ENCODE measurements around the gene RAB4A.

The RAB4A gene

DNA sequence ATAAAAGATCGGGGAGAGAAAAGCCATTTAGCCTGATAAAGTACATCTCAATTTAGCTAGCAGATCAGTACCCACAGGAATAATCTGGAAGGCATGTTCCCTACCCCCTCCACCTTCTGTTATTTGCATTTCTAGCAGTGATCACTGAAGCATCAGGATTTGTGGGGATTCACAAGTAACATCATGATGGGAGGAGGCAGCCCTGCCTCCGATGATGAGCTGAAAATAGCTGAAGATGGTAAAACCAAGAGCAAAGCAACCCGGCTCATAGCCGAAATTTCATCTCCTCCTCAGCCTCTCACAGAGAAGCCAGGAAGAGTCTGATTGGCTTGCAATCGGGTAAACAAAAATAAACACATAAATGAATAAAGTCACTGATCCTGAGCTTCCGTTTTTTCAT, 69.6 kb downstream of the RAB4A start:
- FAIRE-seq, result no peak

DNA sequence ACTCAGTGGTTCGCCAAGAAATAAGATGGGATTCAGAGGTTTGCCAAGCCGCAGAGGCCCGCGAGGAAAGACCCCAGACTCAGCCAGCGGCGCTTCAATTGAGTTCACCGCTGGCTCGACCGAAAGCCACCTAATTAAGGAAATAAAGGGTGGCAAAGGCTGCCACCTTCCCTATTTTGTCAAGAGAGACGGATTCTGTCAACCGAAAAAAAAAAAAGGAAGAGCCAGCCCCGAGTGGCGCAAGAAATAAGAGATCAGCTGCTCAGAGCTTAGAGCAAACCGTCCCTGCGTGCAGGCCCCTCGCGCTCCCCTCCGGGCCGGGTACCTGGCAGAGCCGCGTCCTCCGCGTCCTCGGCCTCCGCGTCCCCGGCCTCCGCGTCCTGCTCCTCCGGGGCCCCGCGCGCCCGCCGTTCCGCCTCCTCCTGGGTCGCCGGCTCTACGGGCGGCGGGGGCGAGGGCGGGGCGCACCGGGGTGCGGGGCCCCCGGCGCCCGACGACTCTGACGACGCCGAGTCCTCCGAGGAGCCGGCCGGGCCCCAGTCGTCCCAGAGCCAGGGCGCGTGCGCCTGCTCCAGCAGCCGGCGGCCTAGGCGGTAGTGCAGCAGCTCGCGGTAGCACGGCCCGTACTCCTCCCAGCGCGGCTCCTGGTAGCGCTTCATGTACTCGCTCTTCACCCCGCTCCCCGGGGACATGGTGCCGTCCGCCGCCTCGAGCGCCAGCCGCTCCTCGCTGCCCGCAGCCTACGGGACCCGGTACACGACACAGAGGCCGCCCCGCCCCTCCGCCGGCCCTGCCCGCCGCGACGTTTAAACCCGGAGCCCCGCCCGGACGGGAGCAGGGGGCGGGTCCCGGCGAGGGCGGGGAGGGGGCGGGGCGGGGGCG, 71.1 kb downstream of the RAB4A start:
- no peak for FAIRE-seq

DNA sequence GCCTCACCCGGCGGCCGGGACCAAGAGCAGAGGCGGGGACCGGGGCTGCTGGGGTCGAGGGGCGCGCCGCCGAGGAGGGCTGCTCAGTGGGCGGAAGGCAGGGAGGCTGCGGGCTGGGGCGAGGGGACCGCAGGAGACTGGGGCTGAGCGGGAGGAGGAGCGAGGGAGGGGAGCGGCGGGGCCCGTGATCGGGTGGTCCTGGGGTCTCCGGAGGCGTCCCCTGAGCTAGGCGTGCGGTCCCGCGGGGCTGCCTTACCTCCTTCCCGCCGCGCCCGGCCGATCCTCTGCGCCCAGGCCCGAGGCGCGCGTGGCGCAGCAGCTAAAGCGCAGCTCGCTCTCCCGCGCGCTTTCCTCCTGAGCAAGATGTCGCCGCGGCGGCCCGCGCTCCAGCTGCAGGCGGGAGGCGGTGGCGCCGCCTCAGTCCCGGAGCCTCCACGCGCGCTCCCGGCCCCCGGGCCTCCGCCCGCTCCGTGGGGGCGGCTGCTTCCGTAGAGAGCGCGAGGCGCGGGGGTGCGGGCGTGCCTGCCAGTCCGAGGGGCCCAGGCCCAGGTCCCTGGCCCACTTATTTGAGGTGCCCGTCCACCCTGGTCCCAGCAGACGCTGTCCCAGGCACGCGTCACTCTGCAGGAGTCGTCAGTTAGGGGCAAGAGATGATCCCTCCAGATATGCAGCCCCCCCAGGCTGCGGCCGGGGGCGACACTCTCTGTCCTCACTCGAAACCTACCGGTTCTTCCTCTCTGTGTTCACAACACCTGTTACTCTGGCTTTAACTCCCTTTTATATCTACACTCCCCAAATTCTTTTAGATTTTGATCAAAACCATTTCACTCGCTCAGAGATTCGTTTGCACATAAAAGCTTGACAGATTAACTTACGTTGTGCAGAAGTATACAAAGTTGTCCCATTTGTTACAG, 72.0 kb downstream of the RAB4A start, which contains the start of gene CCSAP:
Gene CCSAP, minus strand, starts transcription at position 392 of the 914 bp plus-strand sequence. CDS start 582 bp downstream, outside the sequence.
- no peak for FAIRE-seq

DNA sequence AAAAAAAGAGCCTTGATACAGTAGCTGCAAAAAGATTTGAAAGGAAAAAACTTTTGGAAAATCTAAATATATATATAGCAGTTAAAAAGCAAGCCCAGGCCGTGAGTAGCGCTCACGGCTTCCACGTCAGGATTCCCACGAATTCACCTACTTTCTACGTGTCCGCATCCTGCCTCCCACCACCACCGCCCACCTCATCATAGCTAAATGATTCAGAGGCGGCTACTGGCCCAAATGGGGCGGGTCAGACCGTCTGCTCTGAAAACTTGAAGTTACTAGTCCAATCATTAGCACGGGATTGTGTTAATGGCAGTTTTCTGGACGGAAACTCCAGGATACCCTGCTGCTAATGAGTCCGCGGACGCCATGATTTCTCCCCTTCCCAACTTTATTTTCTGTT, 73.2 kb downstream of the RAB4A start:
- FAIRE-seq, result no peak

DNA sequence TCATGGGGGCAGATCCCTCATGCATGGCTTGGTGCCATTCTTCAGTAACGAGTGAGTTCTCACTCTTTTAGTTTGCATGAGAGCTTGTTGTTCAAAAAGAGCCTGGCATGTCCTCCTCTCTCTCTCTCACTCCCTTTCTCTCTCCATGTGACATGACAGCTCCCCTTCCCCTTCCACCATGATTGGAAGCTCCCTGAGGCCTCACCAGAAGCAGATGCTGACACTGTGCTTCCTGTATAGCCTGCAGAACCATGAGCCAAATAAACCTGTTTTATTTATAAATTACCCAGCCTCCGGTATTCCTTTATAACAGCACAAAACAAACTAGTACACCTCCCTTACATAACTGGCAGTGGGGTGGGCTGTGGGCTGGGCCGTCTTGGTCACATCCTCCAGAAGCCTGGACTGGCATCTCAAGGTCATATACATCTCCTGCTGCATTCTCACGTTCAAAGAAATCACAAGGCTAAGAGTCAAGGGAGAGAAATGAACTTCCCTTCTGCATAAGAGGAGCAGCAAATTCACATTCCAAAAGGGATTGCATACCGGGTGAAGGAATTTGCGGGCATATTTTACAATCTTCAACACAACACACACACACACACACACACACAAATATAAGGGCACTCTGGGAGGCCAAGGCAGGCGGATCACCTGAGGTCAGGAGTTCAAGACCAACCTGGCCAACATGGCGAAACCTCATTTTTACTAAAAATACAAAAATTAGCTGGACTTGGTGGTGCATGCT, 74.2 kb downstream of the RAB4A start:
- FAIRE-seq, result no peak

DNA sequence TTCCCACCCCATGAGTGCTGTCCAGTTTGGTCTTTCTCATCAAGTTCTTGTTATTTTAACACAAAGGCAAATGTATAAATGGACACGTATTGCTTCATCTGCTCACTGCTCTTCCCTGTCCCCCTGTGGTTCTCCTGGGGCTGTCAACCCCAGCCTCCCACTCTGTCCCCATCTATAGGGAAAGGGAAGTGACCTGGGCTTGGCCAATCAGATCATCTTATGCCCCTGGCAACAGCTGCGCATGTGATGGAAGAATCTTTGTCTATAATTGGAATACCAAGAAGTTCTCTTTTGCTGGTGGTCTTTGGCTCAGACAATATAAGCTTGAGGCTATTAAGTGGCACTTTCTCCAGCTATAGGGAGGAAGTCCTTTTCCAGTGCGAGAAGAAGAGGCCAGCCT, 76.6 kb downstream of the RAB4A start:
- no peak for FAIRE-seq

DNA sequence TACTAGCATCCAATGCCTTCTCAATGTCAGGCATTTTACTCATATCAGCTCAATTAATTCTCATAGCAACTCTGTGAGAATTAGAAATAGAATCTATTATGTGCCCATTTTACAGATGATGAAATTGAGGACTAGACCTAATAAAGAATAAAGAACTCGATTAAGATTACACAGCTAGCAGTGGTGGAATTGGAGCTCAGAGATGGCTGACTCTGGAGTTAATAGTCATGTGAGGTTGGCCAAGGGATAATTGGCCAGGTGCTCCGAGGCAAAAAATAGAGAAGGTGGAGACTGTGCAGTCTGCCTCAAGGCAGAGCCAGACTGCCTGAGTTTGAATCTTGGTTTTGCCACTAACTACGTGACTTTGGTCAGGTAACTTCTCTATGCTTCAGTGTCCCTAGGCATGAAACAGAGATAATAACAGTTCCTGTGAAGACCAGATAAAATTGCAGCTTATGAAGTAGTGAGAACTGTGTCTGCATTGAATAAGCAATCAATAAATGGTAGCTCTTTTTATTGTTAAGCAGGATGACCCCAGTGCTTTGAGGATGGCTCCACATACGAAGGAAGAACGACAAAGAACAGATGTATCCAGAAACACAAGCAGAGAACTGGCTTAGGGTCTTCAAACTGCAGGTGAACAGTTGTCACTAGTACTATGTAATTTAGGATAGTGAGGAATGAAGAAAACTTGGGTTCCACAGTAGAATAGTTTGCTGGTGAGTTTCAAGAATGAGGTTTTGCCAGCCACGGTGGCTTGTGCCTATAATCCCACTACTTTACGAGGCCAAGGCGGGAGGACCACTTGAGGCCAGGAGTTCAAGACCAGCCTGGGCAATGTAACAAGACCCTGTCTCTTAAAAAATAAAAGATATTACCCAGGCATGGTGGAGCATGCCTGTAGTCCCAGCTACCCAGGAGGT, 78.8 kb downstream of the RAB4A start:
- no peak for FAIRE-seq

DNA sequence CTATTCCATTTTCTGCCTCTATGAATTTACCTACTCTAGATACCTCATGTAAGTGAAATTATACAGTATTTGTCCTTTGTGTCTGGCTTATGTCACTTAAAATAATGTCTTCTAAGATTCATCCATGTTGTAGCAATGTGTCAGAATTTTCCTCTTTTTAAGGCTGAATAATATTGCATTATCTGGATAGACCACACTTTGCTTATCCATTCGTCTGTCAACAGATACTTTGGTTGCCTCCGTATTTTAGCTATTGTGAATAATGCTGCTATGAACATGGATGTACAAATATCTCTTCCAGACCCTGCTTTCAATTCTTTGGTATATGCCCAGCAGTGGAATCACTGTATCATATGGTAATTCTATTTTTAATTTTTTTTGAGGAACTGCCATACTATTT, 82.1 kb downstream of the RAB4A start:
- no peak for FAIRE-seq

DNA sequence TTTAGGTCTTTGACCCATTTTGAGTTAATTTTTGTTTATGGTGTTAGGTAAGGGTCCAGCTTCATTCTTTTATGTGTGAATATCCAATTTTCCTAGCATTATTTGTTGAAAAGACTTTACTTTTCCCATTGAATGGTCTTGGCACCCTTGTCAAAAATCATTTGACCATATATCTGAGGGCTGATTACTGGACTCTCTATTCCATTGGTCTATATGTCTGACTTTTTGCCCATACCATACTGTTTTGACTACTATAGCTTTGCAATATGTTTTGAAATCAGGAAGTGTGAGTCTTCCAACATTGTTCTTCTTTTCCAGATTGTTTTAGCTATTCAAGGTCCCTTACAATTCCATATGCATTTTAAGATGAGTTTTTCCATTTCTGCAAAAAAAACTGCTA, 83.3 kb downstream of the RAB4A start:
- no peak for FAIRE-seq
